H1 (cell line): Measurements from ENCODE around the gene SLC1A4.

ENCODE experiments used
- ATF3 ChIP-seq: IDR thresholded peaks from 2 replicates; pipeline ENCODE4 v1.6.1; 2011; ENCODE audit warnings: low read depth, mild to moderate bottlenecking, low read length; ENCODE audit not compliant: insufficient read depth
- CTCF ChIP-seq, 3 experiments: IDR thresholded peaks; 1 replicate in 2 of 3; 2 replicates in 1 of 3; pipeline versions ENCODE4 v1.5.1 to v1.6.1; 2011; ENCODE audit warnings: low read length in 3 of 3, mild to moderate bottlenecking in 3 of 3, inconsistent platforms in 2 of 3, low read depth in 1 of 3, moderate library complexity in 1 of 3; ENCODE audit not compliant: insufficient read depth in 1 of 3; ENCODE audit errors: control extremely low read depth in 1 of 3
- EGR1 ChIP-seq: IDR thresholded peaks from 2 replicates; pipeline ENCODE4 v1.6.1; 2011; ENCODE audit warnings: low read depth, low read length, borderline replicate concordance
- GTF2F1 ChIP-seq: IDR thresholded peaks from 2 replicates; pipeline ENCODE4 v1.6.1; 2012; ENCODE audit warnings: low read depth, low read length, improper control_type of control experiment, borderline replicate concordance
- HDAC2 ChIP-seq, 2 experiments: fragments of 300-600 bp in 1 of 2; sonication (generic) in 1 of 2; IDR thresholded peaks; 2 replicates each; pipeline ENCODE4 v1.6.1; 2011 to 2012; ENCODE audit warnings: low read depth in 2 of 2, low read length in 2 of 2, mild to moderate bottlenecking in 2 of 2, moderate library complexity in 2 of 2, borderline replicate concordance in 1 of 2, inconsistent platforms in 1 of 2
- POLR2A ChIP-seq, 2 experiments: IDR thresholded peaks; 1 replicate in 1 of 2; 2 replicates in 1 of 2; pipeline ENCODE4 v1.6.1; 2011; ENCODE audit warnings: low read depth in 2 of 2, low read length in 2 of 2, mild to moderate bottlenecking in 2 of 2; ENCODE audit errors: control extremely low read depth in 1 of 2
- RAD21 ChIP-seq, 2 experiments: IDR thresholded peaks in 1 of 2; conservative IDR thresholded peaks in 1 of 2; 2 replicates each; pipeline ENCODE4 v1.6.1; 2011; ENCODE audit warnings: low read depth in 2 of 2, low read length in 2 of 2, improper control_type of control experiment in 1 of 2, inconsistent platforms in 1 of 2, mild to moderate bottlenecking in 1 of 2, moderate library complexity in 1 of 2
- TAF1 ChIP-seq: IDR thresholded peaks from 2 replicates; pipeline ENCODE4 v1.6.1; 2011; ENCODE audit warnings: mild to moderate bottlenecking, low read depth, low read length
- TCF12 ChIP-seq: IDR thresholded peaks from 2 replicates; pipeline ENCODE4 v1.6.1; 2011; ENCODE audit warnings: low read depth, mild to moderate bottlenecking, low read length

DNA sequence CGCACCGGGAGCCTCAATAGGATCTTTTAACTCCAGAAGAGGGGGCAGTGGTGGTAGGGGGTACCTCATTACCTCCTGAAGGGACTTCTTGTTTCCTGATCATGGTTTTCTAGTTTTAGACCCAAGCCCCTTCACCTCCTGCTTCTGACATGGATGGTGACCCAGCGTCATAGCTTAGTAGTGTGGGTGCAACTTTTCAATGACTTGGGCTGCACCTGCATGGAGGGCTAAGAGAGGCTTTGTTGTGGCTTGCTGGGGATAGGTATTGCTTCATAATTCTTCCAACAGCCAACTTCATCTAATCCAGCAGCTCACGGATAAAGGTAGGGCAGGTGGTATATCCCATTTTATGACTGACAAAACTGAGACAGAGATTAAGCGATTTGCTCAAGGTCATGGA is 3.0 kb downstream of the SLC1A4 start:
- TF ChIP-seq POLR2A (IDR thresholded peaks at IDR 0.05; ENCODE audit: control extremely low read depth in 1 of 2, low read depth in 2 of 2, low read length in 2 of 2) (no peak), TCF12 (no peak), HDAC2 (IDR thresholded peaks at IDR 0.05; ENCODE audit: borderline replicate concordance in 1 of 2, low read depth in 2 of 2, low read length in 2 of 2) (no peak), CTCF (IDR thresholded peaks at IDR 0.05; ENCODE audit: control extremely low read depth in 1 of 3, insufficient read depth in 1 of 3, low read depth in 1 of 3, low read length in 3 of 3) (no peak), ATF3 (no peak), EGR1 (no peak), RAD21 (IDR thresholded peaks at IDR 0.05 in 1 of 2, conservative IDR thresholded peaks at IDR 0.05 in 1 of 2; ENCODE audit: low read depth in 2 of 2, low read length in 2 of 2) (no peak), TAF1 (no peak), GTF2F1 (no peak)
